ENCODE data around the gene BRINP1.

DNA sequence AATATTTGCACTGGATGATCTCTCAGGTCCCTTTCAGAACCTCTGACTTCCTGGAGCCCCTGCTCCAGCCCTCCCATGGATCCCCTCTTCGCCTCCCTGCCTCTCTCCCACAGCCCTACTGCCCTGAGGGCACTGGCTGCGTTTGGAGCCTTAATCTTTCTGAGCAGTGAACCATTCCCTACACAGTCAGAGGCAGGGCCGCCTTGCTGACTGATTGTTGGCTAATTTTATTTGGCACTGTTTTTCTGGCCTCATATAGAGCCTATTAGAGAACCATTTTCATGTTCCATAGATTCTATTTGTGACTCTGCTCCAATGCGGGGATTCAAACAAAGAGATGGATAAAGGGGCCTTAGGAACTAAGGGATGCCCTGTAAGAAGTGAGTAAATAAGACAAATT is 91.1 kb downstream of the BRINP1 start:
- TF ChIP-seq, protein P1, sequence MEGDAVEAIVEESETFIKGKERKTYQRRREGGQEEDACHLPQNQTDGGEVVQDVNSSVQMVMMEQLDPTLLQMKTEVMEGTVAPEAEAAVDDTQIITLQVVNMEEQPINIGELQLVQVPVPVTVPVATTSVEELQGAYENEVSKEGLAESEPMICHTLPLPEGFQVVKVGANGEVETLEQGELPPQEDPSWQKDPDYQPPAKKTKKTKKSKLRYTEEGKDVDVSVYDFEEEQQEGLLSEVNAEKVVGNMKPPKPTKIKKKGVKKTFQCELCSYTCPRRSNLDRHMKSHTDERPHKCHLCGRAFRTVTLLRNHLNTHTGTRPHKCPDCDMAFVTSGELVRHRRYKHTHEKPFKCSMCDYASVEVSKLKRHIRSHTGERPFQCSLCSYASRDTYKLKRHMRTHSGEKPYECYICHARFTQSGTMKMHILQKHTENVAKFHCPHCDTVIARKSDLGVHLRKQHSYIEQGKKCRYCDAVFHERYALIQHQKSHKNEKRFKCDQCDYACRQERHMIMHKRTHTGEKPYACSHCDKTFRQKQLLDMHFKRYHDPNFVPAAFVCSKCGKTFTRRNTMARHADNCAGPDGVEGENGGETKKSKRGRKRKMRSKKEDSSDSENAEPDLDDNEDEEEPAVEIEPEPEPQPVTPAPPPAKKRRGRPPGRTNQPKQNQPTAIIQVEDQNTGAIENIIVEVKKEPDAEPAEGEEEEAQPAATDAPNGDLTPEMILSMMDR (conservative IDR thresholded peaks at IDR 0.05; ENCODE audit: low read length), result no peak
- no peak for TF ChIP-seq EZH2phosphoT487 (IDR thresholded peaks at IDR 0.05; ENCODE audit: borderline replicate concordance, low read depth, low read length)

All from OCI-LY7 (cell line).